Endothelial cell of umbilical vein (primary cell): ENCODE data around the gene NTS.

ENCODE experiments used
- EZH2 ChIP-seq: IDR thresholded peaks from 2 replicates; pipeline ENCODE4 v1.6.1; 2012; ENCODE audit warnings: borderline replicate concordance, low read depth, mild to moderate bottlenecking, moderate library complexity, low read length, inconsistent platforms; ENCODE audit not compliant: severe bottlenecking
- FOS ChIP-seq: IDR thresholded peaks from 2 replicates; pipeline ENCODE4 v1.6.1; 2011; ENCODE audit warnings: mild to moderate bottlenecking, low read length, moderate library complexity, borderline replicate concordance; ENCODE audit not compliant: insufficient read depth
- GATA2 ChIP-seq: IDR thresholded peaks from 2 replicates; pipeline ENCODE4 v1.7.0; 2011; ENCODE audit warnings: low read depth, mild to moderate bottlenecking, moderate library complexity, mixed read lengths, low read length; ENCODE audit not compliant: insufficient read length, insufficient read depth
- JUN ChIP-seq: IDR thresholded peaks from 2 replicates; pipeline ENCODE4 v1.6.1; 2011; ENCODE audit warnings: borderline replicate concordance, low read depth; ENCODE audit not compliant: insufficient read length, insufficient read depth
- MAX ChIP-seq: IDR thresholded peaks from 2 replicates; pipeline ENCODE4 v1.6.1; 2011; ENCODE audit not compliant: insufficient read depth, insufficient read length
- MYC ChIP-seq: IDR thresholded peaks from one replicate; pipeline ENCODE4 v1.6.1; 2011; ENCODE audit warnings: mild to moderate bottlenecking, low read depth, low read length
- POLR2A ChIP-seq: IDR thresholded peaks from 2 replicates; pipeline ENCODE4 v1.6.1; 2012; ENCODE audit warnings: low read depth, mild to moderate bottlenecking, control low read depth, low read length
- POLR2AphosphoS5 ChIP-seq: IDR thresholded peaks from 2 replicates; pipeline ENCODE4 v1.6.1; 2012; ENCODE audit warnings: low read depth, mild to moderate bottlenecking, control low read depth, low read length, moderate library complexity; ENCODE audit not compliant: insufficient read depth
- TF ChIP-seq, protein P1 (sequence below), 2 donors: IDR thresholded peaks; 1 replicate in 1 of 2; 2 replicates in 1 of 2; pipeline ENCODE4 v1.5.1; 2011; ENCODE audit warnings: low read length in 2 of 2, mild to moderate bottlenecking in 2 of 2, moderate library complexity in 2 of 2, control low read depth in 1 of 2, inconsistent platforms in 1 of 2, low read depth in 1 of 2; ENCODE audit not compliant: insufficient read depth in 1 of 2; ENCODE audit errors: extremely low read depth in 1 of 2

DNA sequence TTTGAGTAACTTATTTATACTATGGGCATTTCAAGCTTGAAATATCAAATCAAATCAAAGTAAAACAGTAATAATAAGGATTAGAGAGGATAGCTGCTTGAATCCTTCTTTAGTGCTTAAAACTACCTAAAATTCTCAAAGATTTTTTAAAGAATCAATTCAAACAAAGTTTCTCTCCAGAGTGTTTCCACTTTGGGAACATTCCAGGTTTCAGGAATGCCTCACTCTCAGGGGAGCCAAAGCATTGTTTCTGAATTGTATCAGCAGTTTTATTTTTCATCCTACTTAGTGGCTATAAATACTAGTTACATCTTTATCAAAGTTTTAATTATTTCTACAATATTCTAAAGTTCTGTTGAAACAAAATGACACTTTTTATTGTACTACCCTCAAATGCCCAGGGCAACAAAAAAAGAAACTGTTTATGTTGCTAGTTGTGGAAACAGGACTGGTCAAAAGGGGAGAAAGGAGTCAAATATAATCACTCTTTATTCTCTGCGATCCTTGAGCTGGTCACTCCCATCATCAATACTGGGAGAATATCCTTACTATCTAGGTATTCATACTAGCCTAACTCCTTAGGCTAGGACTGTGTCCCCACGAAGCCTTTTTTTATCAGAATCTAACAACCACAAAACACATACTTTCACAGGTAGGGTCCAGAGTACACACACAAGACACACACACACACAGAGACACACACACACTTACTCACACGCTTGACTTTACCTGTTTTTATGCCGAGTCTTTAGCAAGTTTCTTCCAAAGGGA is 38.5 kb upstream of the NTS start:
- TF ChIP-seq, protein P1, sequence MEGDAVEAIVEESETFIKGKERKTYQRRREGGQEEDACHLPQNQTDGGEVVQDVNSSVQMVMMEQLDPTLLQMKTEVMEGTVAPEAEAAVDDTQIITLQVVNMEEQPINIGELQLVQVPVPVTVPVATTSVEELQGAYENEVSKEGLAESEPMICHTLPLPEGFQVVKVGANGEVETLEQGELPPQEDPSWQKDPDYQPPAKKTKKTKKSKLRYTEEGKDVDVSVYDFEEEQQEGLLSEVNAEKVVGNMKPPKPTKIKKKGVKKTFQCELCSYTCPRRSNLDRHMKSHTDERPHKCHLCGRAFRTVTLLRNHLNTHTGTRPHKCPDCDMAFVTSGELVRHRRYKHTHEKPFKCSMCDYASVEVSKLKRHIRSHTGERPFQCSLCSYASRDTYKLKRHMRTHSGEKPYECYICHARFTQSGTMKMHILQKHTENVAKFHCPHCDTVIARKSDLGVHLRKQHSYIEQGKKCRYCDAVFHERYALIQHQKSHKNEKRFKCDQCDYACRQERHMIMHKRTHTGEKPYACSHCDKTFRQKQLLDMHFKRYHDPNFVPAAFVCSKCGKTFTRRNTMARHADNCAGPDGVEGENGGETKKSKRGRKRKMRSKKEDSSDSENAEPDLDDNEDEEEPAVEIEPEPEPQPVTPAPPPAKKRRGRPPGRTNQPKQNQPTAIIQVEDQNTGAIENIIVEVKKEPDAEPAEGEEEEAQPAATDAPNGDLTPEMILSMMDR (IDR thresholded peaks at IDR 0.05; ENCODE audit: extremely low read depth in 1 of 2, insufficient read depth in 1 of 2, low read depth in 1 of 2, low read length in 2 of 2), result no peak
- TF ChIP-seq POLR2A, result no peak
- TF ChIP-seq EZH2, result no peak
- no peak for TF ChIP-seq MYC
- no peak for TF ChIP-seq POLR2AphosphoS5
- TF ChIP-seq MAX, result no peak
- TF ChIP-seq JUN, result no peak
- no peak for TF ChIP-seq GATA2
- no peak for TF ChIP-seq FOS
